A673 (cell line): ENCODE measurements around the gene VANGL2. TPM values are rescaled to one million over a fixed set of nuclear protein-coding genes. Genes with fewer than 3 reads are reported as not detected.

Experiments used
- BruUV-seq: library from RNA; stranded (reverse); fragments of 400-500 nt; replicated peaks from 2 replicates; lab custom pipeline; 2021; lab: Mats Ljungman, UMichigan
- CTCF ChIA-PET: fragments of 300-600 bp; sonication (Branson Sonifier 250); formaldehyde crosslinking; loops from one replicate; lab custom pipeline; 2022; ENCODE audit warnings: antibody characterized with exemption; lab: Charles Lee
- POLR2A ChIA-PET: fragments of 300-600 bp; sonication (Branson Sonifier 250); formaldehyde crosslinking; loops from one replicate; lab custom pipeline; 2022; ENCODE audit warnings: antibody characterized with exemption; ENCODE audit not compliant: low non-redundant PET; lab: Charles Lee
- DNase-seq: peaks from one replicate; pipeline ENCODE4 v3.0.0-alpha.2; 2015; ENCODE audit warnings: low spot score
- H3K27ac ChIP-seq: fragments of 200-600 bp; sonication (generic); 2 replicates; pipeline ENCODE4 v1.5.1; 2016; ENCODE audit warnings: mixed run types, low read depth, mild to moderate bottlenecking, mixed read lengths, antibody characterized with exemption, low read length; ENCODE audit not compliant: poor library complexity, severe bottlenecking
- H3K27me3 ChIP-seq: fragments of 200-600 bp; sonication (generic); replicated peaks from 2 replicates; pipeline ENCODE4 v1.6.1; 2017; ENCODE audit warnings: mixed run types, low read depth, mild to moderate bottlenecking, mixed read lengths, antibody characterized with exemption, low read length; ENCODE audit not compliant: insufficient read depth, poor library complexity
- H3K36me3 ChIP-seq: fragments of 200-600 bp; sonication (generic); 2 replicates; pipeline ENCODE4 v1.6.1; 2016; ENCODE audit warnings: mixed run types, mild to moderate bottlenecking, mixed read lengths, antibody characterized with exemption, low read length; ENCODE audit not compliant: insufficient read depth, poor library complexity, severe bottlenecking
- H3K4me1 ChIP-seq: fragments of 200-600 bp; sonication (generic); 2 replicates; pipeline ENCODE4 v1.6.1; 2017; ENCODE audit warnings: mixed run types, mild to moderate bottlenecking, mixed read lengths, antibody characterized with exemption, low read length; ENCODE audit not compliant: insufficient read depth, poor library complexity, severe bottlenecking
- H3K4me3 ChIP-seq: fragments of 200-600 bp; sonication (generic); 2 replicates; pipeline ENCODE4 v1.5.1; 2016; ENCODE audit warnings: low read depth, mixed run types, mild to moderate bottlenecking, mixed read lengths, low read length; ENCODE audit not compliant: poor library complexity, severe bottlenecking
- H3K9me3 ChIP-seq: fragments of 200-600 bp; sonication (generic); 2 replicates; pipeline ENCODE4 v1.6.1; 2016; ENCODE audit warnings: mixed run types, low read depth, mild to moderate bottlenecking, mixed read lengths, antibody characterized with exemption, low read length; ENCODE audit not compliant: poor library complexity, severe bottlenecking
- CTCF ChIP-seq: fragments of 300-800, 200-600 bp; sonication (generic); conservative IDR thresholded peaks from 2 replicates; pipeline ENCODE4 v1.5.1; 2017; ENCODE audit warnings: low read depth, mild to moderate bottlenecking, antibody characterized with exemption, low read length, moderate library complexity, mixed read lengths
- EZH2 ChIP-seq: fragments of 200-600 bp; sonication (generic); IDR thresholded peaks from 2 replicates; pipeline ENCODE4 v1.6.1; 2017; ENCODE audit warnings: borderline replicate concordance, low read depth, mild to moderate bottlenecking, mixed read lengths, antibody characterized with exemption, low read length; ENCODE audit not compliant: poor library complexity, severe bottlenecking
- intact Hi-C: fragments of 100-400 bp; cut with micrococcal nuclease; formaldehyde crosslinking; loops from one replicate; pipeline ENCODE4 v1.10.0; 2022; ENCODE audit not compliant: unreplicated experiment
- total RNA-seq: library from RNA; stranded (reverse); gene quantifications from 2 replicates; pipeline ENCODE4 v1.2.3, GENCODE V29; 2021

Gene VANGL2
- total RNA-seq, 1 experiment from 2014 or later, result 20.9 TPM

GRCh38 chr1:160394673-160395072, 5.7 kb upstream of the VANGL2 start:
- DNase-seq, result no peak
- POLR2A ChIA-PET, result no interaction called here
- no peak overlapping the region for H3K27ac ChIP-seq
- H3K9me3 ChIP-seq, result no peaks in the 10 kb centered on the region
- no peak overlapping the region for H3K4me3 ChIP-seq
- intact Hi-C loops, result no loop called here
- TF ChIP-seq CTCF (no peak), EZH2 (no peak)
- BruUV-seq, result no TSS peak
- peaks cover 3% of the 10 kb centered on the region for H3K4me1 ChIP-seq
- no peaks in the 10 kb centered on the region for H3K36me3 ChIP-seq
- peaks cover 5% of the 10 kb centered on the region for H3K27me3 ChIP-seq
- CTCF ChIA-PET, result no interaction called here

- no peak for DNase-seq
- H3K4me3 ChIP-seq, result no peak overlapping the region
- TF ChIP-seq EZH2, result no peak
- no peak for TF ChIP-seq CTCF
- intact Hi-C loops, result no loop called here
- peaks cover 15% of the 10 kb centered on the region for H3K4me1 ChIP-seq
- H3K27me3 ChIP-seq, result no peaks in the 10 kb centered on the region
- H3K27ac ChIP-seq, result no peak overlapping the region
- H3K9me3 ChIP-seq, result no peaks in the 10 kb centered on the region
- POLR2A ChIA-PET, result no interaction called here
- no TSS peak for BruUV-seq
- CTCF ChIA-PET, result no interaction called here
- no peaks in the 10 kb centered on the region for H3K36me3 ChIP-seq
These were observed 2.7 kb upstream of the VANGL2 start for GRCh38 chr1:160397651-160398050.

- no TSS peak for BruUV-seq
- no peak for TF ChIP-seq EZH2
- ChIA-PET POLR2A (no interaction called here), CTCF (no interaction called here)
- H3K27me3 ChIP-seq, result no peaks in the 10 kb centered on the region
- no peak overlapping the region for H3K27ac ChIP-seq
- H3K4me3 ChIP-seq, result no peak overlapping the region
- intact Hi-C loops, result no loop called here
- no peaks in the 10 kb centered on the region for H3K36me3 ChIP-seq
- no peak for DNase-seq
- H3K9me3 ChIP-seq, result no peaks in the 10 kb centered on the region
- peaks cover 15% of the 10 kb centered on the region for H3K4me1 ChIP-seq
These were observed 1.5 kb upstream of the VANGL2 start for GRCh38 chr1:160398823-160399222.

GRCh38 chr1:160399544-160400222, 681 bp upstream of the VANGL2 start:
- Histone ChIP-seq H3K4me1 (peaks cover 15% of the 10 kb centered on the region), H3K27me3 (no peaks in the 10 kb centered on the region), H3K36me3 (no peaks in the 10 kb centered on the region), H3K4me3 (peak overlapping the region; percentile 96), H3K9me3 (no peaks in the 10 kb centered on the region), H3K27ac (peak overlapping the region; percentile 81)
- CTCF ChIA-PET, result no interaction called here
- POLR2A ChIA-PET, result no interaction called here
- TF ChIP-seq EZH2 (no peak), CTCF (no peak)
- DNase-seq, result no peak
- TSS peak; percentile 89 for BruUV-seq
- intact Hi-C loops, result no loop called here
